Mesendoderm (in vitro differentiated cells): ENCODE measurements around the gene PHOSPHO2. TPM values are rescaled to one million over a fixed set of nuclear protein-coding genes. Genes with fewer than 3 reads are reported as not detected.

Experiments used
- DNase-seq: peaks from one replicate; pipeline ENCODE4 v3.0.0; 2013
- H2AK5ac ChIP-seq: 2 replicates; pipeline ENCODE4 v1.6.1; 2013; ENCODE audit warnings: low read length, inconsistent platforms
- H2BK120ac ChIP-seq: 2 replicates; pipeline ENCODE4 v1.6.1; 2013; ENCODE audit warnings: low read depth, mild to moderate bottlenecking, low read length, moderate library complexity, mixed read lengths
- H2BK15ac ChIP-seq: replicated peaks from 2 replicates; pipeline ENCODE4 v1.6.1; 2013; ENCODE audit warnings: low read depth, mild to moderate bottlenecking, moderate library complexity
- H2BK5ac ChIP-seq: 2 replicates; pipeline ENCODE4 v1.6.1; 2013; ENCODE audit warnings: low read length, inconsistent platforms
- H3K18ac ChIP-seq: 2 replicates; pipeline ENCODE4 v1.6.1; 2013; ENCODE audit warnings: mild to moderate bottlenecking, low read length, mixed read lengths
- H3K23ac ChIP-seq: one replicate; pipeline ENCODE4 v1.6.1; 2013; ENCODE audit warnings: low read length
- H3K27ac ChIP-seq: 2 replicates; pipeline ENCODE4 v1.5.1; 2013; ENCODE audit warnings: low read depth, mild to moderate bottlenecking, inconsistent platforms, low read length, moderate library complexity
- H3K27me3 ChIP-seq: 2 replicates; pipeline ENCODE4 v1.6.1; 2013; ENCODE audit warnings: low read length, control low read depth, mild to moderate bottlenecking, inconsistent platforms; ENCODE audit not compliant: insufficient read depth, poor library complexity
- H3K36me3 ChIP-seq: 2 replicates; pipeline ENCODE4 v1.6.1; 2013; ENCODE audit warnings: low read length, inconsistent platforms; ENCODE audit not compliant: control insufficient read depth, insufficient read depth
- H3K4ac ChIP-seq: one replicate; pipeline ENCODE4 v1.6.1; 2013; ENCODE audit warnings: low read depth, mild to moderate bottlenecking, low read length, moderate library complexity
- H3K4me1 ChIP-seq: 2 replicates; pipeline ENCODE4 v1.6.1; 2013; ENCODE audit warnings: low read depth, low read length, inconsistent platforms; ENCODE audit not compliant: control insufficient read depth
- H3K4me2 ChIP-seq: 2 replicates; pipeline ENCODE4 v1.6.1; 2013; ENCODE audit warnings: low read length
- H3K4me3 ChIP-seq: 2 replicates; pipeline ENCODE4 v1.5.1; 2013; ENCODE audit warnings: mild to moderate bottlenecking, low read length
- H3K56ac ChIP-seq: one replicate; pipeline ENCODE4 v1.6.1; 2013; ENCODE audit warnings: low read length
- H3K79me1 ChIP-seq: 2 replicates; pipeline ENCODE4 v1.6.1; 2013; ENCODE audit warnings: low read length, inconsistent platforms
- H3K79me2 ChIP-seq: 2 replicates; pipeline ENCODE4 v1.6.1; 2013; ENCODE audit warnings: mild to moderate bottlenecking, low read length; ENCODE audit not compliant: control insufficient read depth, insufficient read depth
- H3K9ac ChIP-seq: 2 replicates; pipeline ENCODE4 v1.6.1; 2013; ENCODE audit warnings: low read length, inconsistent platforms
- H4K5ac ChIP-seq: one replicate; pipeline ENCODE4 v1.6.1; 2013; ENCODE audit warnings: low read length
- H4K8ac ChIP-seq: one replicate; pipeline ENCODE4 v1.6.1; 2013; ENCODE audit warnings: low read depth, mild to moderate bottlenecking, control low read depth, low read length, moderate library complexity
- WGBS: extraction: QIAGEN DNeasy Blood & Tissue Kit; methylation state at CpG from one replicate; pipeline ENCODE4 v1.1.7; 2013; ENCODE audit warnings: low lambda C conversion rate, missing lambda C conversion rate; ENCODE audit not compliant: insufficient coverage; ENCODE audit errors: extremely low coverage; 5-methylcytosine and 5-hydroxymethylcytosine counted together
- polyA plus RNA-seq, 2 experiments: library from polyadenylated mRNA; stranded (reverse); fragments of 200-250 nt; gene quantifications; one replicate each; pipeline ENCODE4 v1.2.3, GENCODE V29; 2013

The PHOSPHO2 gene
- polyA plus RNA-seq (2013, experiment 1 of 2) = 5.5 TPM
- polyA plus RNA-seq (2013, experiment 2 of 2) = 4.9 TPM

- H3K23ac ChIP-seq = no peak within 1 kb of the TSS
- H2AK5ac ChIP-seq = no peak within 1 kb of the TSS
- no peak within 1 kb of the TSS for H4K5ac ChIP-seq
- no peaks in the 10 kb centered on the region for H3K4me1 ChIP-seq
- no peaks in the 10 kb centered on the region for H3K79me2 ChIP-seq
- no peak within 1 kb of the TSS for H2BK5ac ChIP-seq
- peak within 1 kb of the TSS; percentile 73 for H3K18ac ChIP-seq
- peak within 1 kb of the TSS; percentile 43 for H3K27ac ChIP-seq
- H3K4ac ChIP-seq = no peak within 1 kb of the TSS
- peak within 1 kb of the TSS; percentile 82 for H3K9ac ChIP-seq
- peak within 1 kb of the TSS; percentile 99 for H3K4me2 ChIP-seq
- peak within 1 kb of the TSS; percentile 81 for H3K4me3 ChIP-seq
- H2BK15ac ChIP-seq = no peak within 1 kb of the TSS
- WGBS = no CpG with 5 or more reads among the region's 63 CpGs
- H3K36me3 ChIP-seq = peaks cover 2% of the 10 kb centered on the region
- peak within 1 kb of the TSS; percentile 29 for H4K8ac ChIP-seq
- H2BK120ac ChIP-seq = no peak within 1 kb of the TSS
- no peaks in the 10 kb centered on the region for H3K79me1 ChIP-seq
- peak within 1 kb of the TSS; percentile 93 for H3K56ac ChIP-seq
- no peaks in the 10 kb centered on the region for H3K27me3 ChIP-seq
- peak; percentile 98 for DNase-seq
Measured at GRCh38 chr2:169694113-169694893, at the start of gene PHOSPHO2, which contains the start of gene CFAP210. Gene PHOSPHO2 (plus strand): TSS chr2:169694469. CDS start chr2:169700972, 6,503 bp downstream. Gene CFAP210 (minus strand): TSS chr2:169694405. CDS start chr2:169694327, 78 bp downstream.

GRCh38 chr2:169647496-169647895 is 46.8 kb upstream of the PHOSPHO2 start:
- Histone ChIP-seq H2BK120ac (no peak overlapping the region), H3K4me2 (no peak overlapping the region), H2BK5ac (no peak overlapping the region), H3K4me1 (no peaks in the 10 kb centered on the region), H3K79me2 (no peaks in the 10 kb centered on the region), H3K27ac (no peak overlapping the region), H4K5ac (no peak overlapping the region), H3K56ac (no peak overlapping the region), H3K18ac (no peak overlapping the region), H3K36me3 (no peaks in the 10 kb centered on the region), H3K27me3 (no peaks in the 10 kb centered on the region), H3K79me1 (no peaks in the 10 kb centered on the region), H3K4me3 (no peak overlapping the region), H2AK5ac (no peak overlapping the region), H3K4ac (no peak overlapping the region), H3K23ac (no peak overlapping the region), H3K9ac (no peak overlapping the region), H2BK15ac (no peak overlapping the region), H4K8ac (no peak overlapping the region)
- no peak for DNase-seq
- no CpG with 5 or more reads among the region's 2 CpGs for WGBS

GRCh38 chr2:169649278-169649677 is 45.0 kb upstream of the PHOSPHO2 start:
- H2BK5ac ChIP-seq = no peak overlapping the region
- no peak overlapping the region for H2BK120ac ChIP-seq
- H3K4ac ChIP-seq = no peak overlapping the region
- WGBS = no CpG with 5 or more reads among the region's 1 CpG
- H3K27ac ChIP-seq = no peak overlapping the region
- H3K23ac ChIP-seq = no peak overlapping the region
- H3K18ac ChIP-seq = no peak overlapping the region
- H3K79me1 ChIP-seq = no peaks in the 10 kb centered on the region
- H3K4me1 ChIP-seq = no peaks in the 10 kb centered on the region
- H3K27me3 ChIP-seq = no peaks in the 10 kb centered on the region
- no peak overlapping the region for H3K4me2 ChIP-seq
- no peak overlapping the region for H3K9ac ChIP-seq
- H3K4me3 ChIP-seq = no peak overlapping the region
- no peak for DNase-seq
- no peak overlapping the region for H3K56ac ChIP-seq
- no peak overlapping the region for H2AK5ac ChIP-seq
- no peaks in the 10 kb centered on the region for H3K36me3 ChIP-seq
- H4K8ac ChIP-seq = no peak overlapping the region
- H2BK15ac ChIP-seq = no peak overlapping the region
- no peaks in the 10 kb centered on the region for H3K79me2 ChIP-seq
- H4K5ac ChIP-seq = no peak overlapping the region

GRCh38 chr2:169653636-169654035 is 40.6 kb upstream of the PHOSPHO2 start:
- Histone ChIP-seq H3K18ac (no peak overlapping the region), H2BK15ac (no peak overlapping the region), H4K5ac (no peak overlapping the region), H3K4me3 (no peak overlapping the region), H2BK5ac (no peak overlapping the region), H3K23ac (no peak overlapping the region), H3K27ac (no peak overlapping the region), H3K36me3 (no peaks in the 10 kb centered on the region), H3K4ac (no peak overlapping the region), H3K4me2 (no peak overlapping the region), H3K27me3 (no peaks in the 10 kb centered on the region), H3K4me1 (no peaks in the 10 kb centered on the region), H2AK5ac (no peak overlapping the region), H3K79me2 (no peaks in the 10 kb centered on the region), H4K8ac (no peak overlapping the region), H3K9ac (no peak overlapping the region), H3K79me1 (no peaks in the 10 kb centered on the region), H2BK120ac (no peak overlapping the region), H3K56ac (no peak overlapping the region)
- DNase-seq = peak; percentile 23
- WGBS = no CpG with 5 or more reads among the region's 3 CpGs

GRCh38 chr2:169656164-169656563 is 38.1 kb upstream of the PHOSPHO2 start:
- no peak overlapping the region for H3K56ac ChIP-seq
- no peak overlapping the region for H2BK5ac ChIP-seq
- H2BK15ac ChIP-seq = no peak overlapping the region
- H3K23ac ChIP-seq = no peak overlapping the region
- WGBS = 93% methylated on average over 1 of the region's 3 CpGs
- H3K9ac ChIP-seq = no peak overlapping the region
- H3K4me3 ChIP-seq = no peak overlapping the region
- H3K36me3 ChIP-seq = no peaks in the 10 kb centered on the region
- H3K18ac ChIP-seq = no peak overlapping the region
- no peak overlapping the region for H3K27ac ChIP-seq
- no peaks in the 10 kb centered on the region for H3K27me3 ChIP-seq
- no peak overlapping the region for H4K8ac ChIP-seq
- H3K4me1 ChIP-seq = no peaks in the 10 kb centered on the region
- no peak overlapping the region for H3K4ac ChIP-seq
- H2AK5ac ChIP-seq = no peak overlapping the region
- no peak overlapping the region for H3K4me2 ChIP-seq
- H3K79me1 ChIP-seq = no peaks in the 10 kb centered on the region
- no peak overlapping the region for H4K5ac ChIP-seq
- DNase-seq = no peak
- H2BK120ac ChIP-seq = no peak overlapping the region
- no peaks in the 10 kb centered on the region for H3K79me2 ChIP-seq
